Fibroblast of lung (primary cell): ENCODE data around the gene HSPB9. TPM values are rescaled to one million over a fixed set of nuclear protein-coding genes. Genes with fewer than 3 reads are reported as not detected.
A peak's percentile ranks its signal among the peaks of the same experiment; 100 is the strongest.

Experiments
- DNase-seq, 2 donors: peaks; one replicate each; pipeline versions ENCODE4 v3.0.0 to v3.0.0-alpha.2; 2010; ENCODE audit warnings: low read depth in 2 of 2
- H2AFZ ChIP-seq: 2 replicates; pipeline ENCODE4 v1.5.1; 2012; ENCODE audit warnings: low read length, control low read depth, inconsistent platforms
- H3K27ac ChIP-seq: 2 replicates; pipeline ENCODE4 v1.5.1; 2011; ENCODE audit warnings: low read length, control low read depth; ENCODE audit not compliant: insufficient read depth
- H3K27me3 ChIP-seq: 2 replicates; pipeline ENCODE4 v1.5.1; 2011; ENCODE audit warnings: mild to moderate bottlenecking, low read length; ENCODE audit not compliant: control insufficient read depth, insufficient read depth
- H3K36me3 ChIP-seq: 2 replicates; pipeline ENCODE4 v1.5.1; 2011; ENCODE audit warnings: low read length; ENCODE audit not compliant: control insufficient read depth, insufficient read depth
- H3K4me1 ChIP-seq: 2 replicates; pipeline ENCODE4 v1.5.1; 2011; ENCODE audit warnings: low read length; ENCODE audit not compliant: control insufficient read depth, insufficient read depth; ENCODE audit errors: extremely low read depth
- H3K4me2 ChIP-seq: 2 replicates; pipeline ENCODE4 v1.5.1; 2011; ENCODE audit warnings: low read length, control low read depth; ENCODE audit not compliant: insufficient read depth; ENCODE audit errors: extremely low read depth
- H3K4me3 ChIP-seq, 4 experiments: fragments of 200-600 bp in 1 of 4; sonication (generic) in 1 of 4; replicated peaks in 1 of 4; 2 replicates each; pipeline ENCODE4 v1.5.1; 2011 to 2016; ENCODE audit warnings: low read length in 4 of 4, low read depth in 3 of 4, mild to moderate bottlenecking in 3 of 4, control low read depth in 2 of 4, inconsistent platforms in 1 of 4, mixed read lengths in 1 of 4; ENCODE audit not compliant: insufficient read depth in 1 of 4; ENCODE audit errors: control extremely low read depth in 1 of 4
- H3K79me2 ChIP-seq: 2 replicates; pipeline ENCODE4 v1.5.1; 2012; ENCODE audit warnings: mild to moderate bottlenecking, low read length, inconsistent platforms; ENCODE audit not compliant: control insufficient read depth, insufficient read depth
- H3K9ac ChIP-seq: 2 replicates; pipeline ENCODE4 v1.5.1; 2011; ENCODE audit warnings: mild to moderate bottlenecking, low read length, control low read depth; ENCODE audit not compliant: insufficient read depth
- H3K9me3 ChIP-seq: 2 replicates; pipeline ENCODE4 v1.5.1; 2012; ENCODE audit warnings: low read depth, low read length; ENCODE audit not compliant: control insufficient read depth, insufficient read depth
- H4K20me1 ChIP-seq: 2 replicates; pipeline ENCODE4 v1.5.1; 2011; ENCODE audit warnings: low read length; ENCODE audit not compliant: control insufficient read depth, insufficient read depth; ENCODE audit errors: extremely low read depth
- EZH2 ChIP-seq: IDR thresholded peaks from 2 replicates; pipeline ENCODE4 v1.5.1; 2012; ENCODE audit warnings: low read length, control low read depth, mild to moderate bottlenecking; ENCODE audit errors: missing control alignments
- polyA plus RNA-seq, 2 donors: library from polyadenylated mRNA; depleted of rRNA in 1 of 2; stranded (reverse) in 1 of 2; unstranded in 1 of 2; fragments of >200 nt; gene quantifications; 2 replicates each; pipeline ENCODE4 v1.2.1, GENCODE V29; 2011 to 2012; ENCODE audit warnings: missing spikeins in 1 of 2
- total RNA-seq: library from RNA; depleted of rRNA; stranded (reverse); fragments of >200 nt; gene quantifications from 2 replicates; pipeline ENCODE4 v1.2.1, GENCODE V29; 2014
- TF ChIP-seq, protein P1 (sequence below), 2 donors: IDR thresholded peaks in 1 of 2; conservative IDR thresholded peaks in 1 of 2; 1 replicate in 1 of 2; 2 replicates in 1 of 2; pipeline ENCODE4 v1.5.1; 2011 to 2012; ENCODE audit warnings: low read length in 2 of 2, control low read depth in 1 of 2, inconsistent platforms in 1 of 2, low read depth in 1 of 2, mild to moderate bottlenecking in 1 of 2

HSPB9 gene
- total and polyA plus RNA-seq, 2 donors (not counting 1 experiment from before 2014, with no cell fraction given): not detected

DNA sequence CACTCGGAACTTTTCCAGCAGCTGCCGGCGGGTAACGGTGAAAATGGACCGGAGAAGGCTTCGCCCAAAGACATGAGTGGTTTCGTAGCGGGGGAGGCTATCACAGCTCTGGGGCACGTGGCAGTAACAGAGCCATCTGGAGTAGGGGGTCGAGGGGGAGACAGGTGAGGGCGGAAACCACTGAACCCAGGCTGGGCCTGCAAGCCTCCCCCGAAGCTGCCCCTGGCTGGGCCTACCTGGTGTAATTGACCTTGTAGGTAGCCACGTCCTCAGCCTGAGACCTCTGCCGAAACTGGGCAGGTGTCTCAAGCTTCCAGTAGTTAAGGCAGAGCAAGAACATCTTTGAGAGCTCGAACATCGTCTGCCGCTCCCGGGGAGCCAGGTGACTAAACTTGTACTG, 3.3 kb upstream of the HSPB9 start:
- Histone ChIP-seq H4K20me1 (no peaks in the 10 kb centered on the region), H2AFZ (no peak overlapping the region), H3K36me3 (peaks cover 20% of the 10 kb centered on the region), H3K27ac (no peak overlapping the region), H3K4me1 (peaks cover 8% of the 10 kb centered on the region), H3K4me2 (no peak overlapping the region), H3K27me3 (no peaks in the 10 kb centered on the region), H3K4me3 (no peak overlapping the region), H3K79me2 (no peaks in the 10 kb centered on the region), H3K9me3 (no peaks in the 10 kb centered on the region), H3K9ac (no peak overlapping the region)
- no peak for DNase-seq
- TF ChIP-seq EZH2: no peak
- TF ChIP-seq, protein P1, sequence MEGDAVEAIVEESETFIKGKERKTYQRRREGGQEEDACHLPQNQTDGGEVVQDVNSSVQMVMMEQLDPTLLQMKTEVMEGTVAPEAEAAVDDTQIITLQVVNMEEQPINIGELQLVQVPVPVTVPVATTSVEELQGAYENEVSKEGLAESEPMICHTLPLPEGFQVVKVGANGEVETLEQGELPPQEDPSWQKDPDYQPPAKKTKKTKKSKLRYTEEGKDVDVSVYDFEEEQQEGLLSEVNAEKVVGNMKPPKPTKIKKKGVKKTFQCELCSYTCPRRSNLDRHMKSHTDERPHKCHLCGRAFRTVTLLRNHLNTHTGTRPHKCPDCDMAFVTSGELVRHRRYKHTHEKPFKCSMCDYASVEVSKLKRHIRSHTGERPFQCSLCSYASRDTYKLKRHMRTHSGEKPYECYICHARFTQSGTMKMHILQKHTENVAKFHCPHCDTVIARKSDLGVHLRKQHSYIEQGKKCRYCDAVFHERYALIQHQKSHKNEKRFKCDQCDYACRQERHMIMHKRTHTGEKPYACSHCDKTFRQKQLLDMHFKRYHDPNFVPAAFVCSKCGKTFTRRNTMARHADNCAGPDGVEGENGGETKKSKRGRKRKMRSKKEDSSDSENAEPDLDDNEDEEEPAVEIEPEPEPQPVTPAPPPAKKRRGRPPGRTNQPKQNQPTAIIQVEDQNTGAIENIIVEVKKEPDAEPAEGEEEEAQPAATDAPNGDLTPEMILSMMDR (conservative IDR thresholded peaks at IDR 0.05 in 1 of 2, IDR thresholded peaks at IDR 0.05 in 1 of 2; ENCODE audit: low read depth in 1 of 2, low read length in 2 of 2): no peak

- Histone ChIP-seq H2AFZ (no peak overlapping the region), H3K27ac (no peak overlapping the region), H3K79me2 (no peaks in the 10 kb centered on the region), H3K4me2 (peak overlapping the region; percentile 39), H3K36me3 (peaks cover 15% of the 10 kb centered on the region), H3K4me3 (peak overlapping the region in 3 of 4 experiments; percentile 23 to 60 (median 48)), H3K9ac (no peak overlapping the region), H3K9me3 (no peaks in the 10 kb centered on the region), H4K20me1 (no peaks in the 10 kb centered on the region), H3K4me1 (peaks cover 8% of the 10 kb centered on the region), H3K27me3 (no peaks in the 10 kb centered on the region)
- TF ChIP-seq, protein P1 (conservative IDR thresholded peaks at IDR 0.05 in 1 of 2, IDR thresholded peaks at IDR 0.05 in 1 of 2; ENCODE audit: low read depth in 1 of 2, low read length in 2 of 2): no peak
- no peak for TF ChIP-seq EZH2
- DNase-seq: no peak
Observed at GRCh38 chr17:42120161-42120769, 2.3 kb upstream of the HSPB9 start.

- Histone ChIP-seq H3K4me1 (peaks cover 8% of the 10 kb centered on the region), H2AFZ (peak within 1 kb of the TSS; percentile 33), H3K4me3 (peak within 1 kb of the TSS; percentile 23 to 60 (median 44)), H3K27ac (no peak within 1 kb of the TSS), H3K27me3 (no peaks in the 10 kb centered on the region), H4K20me1 (no peaks in the 10 kb centered on the region), H3K9me3 (no peaks in the 10 kb centered on the region), H3K4me2 (peak within 1 kb of the TSS; percentile 39), H3K79me2 (no peaks in the 10 kb centered on the region), H3K36me3 (peaks cover 14% of the 10 kb centered on the region), H3K9ac (no peak within 1 kb of the TSS)
- DNase-seq: peak; percentile 69 to 75
- TF ChIP-seq EZH2: no peak
- TF ChIP-seq, protein P1 (conservative IDR thresholded peaks at IDR 0.05 in 1 of 2, IDR thresholded peaks at IDR 0.05 in 1 of 2; ENCODE audit: low read depth in 1 of 2, low read length in 2 of 2): no peak
Observed at GRCh38 chr17:42120770-42121769, 1.5 kb upstream of the HSPB9 start, which contains the start of gene KAT2A. TSS of gene KAT2A (minus strand) at chr17:42121367. CDS start at chr17:42121304, 63 bp downstream.
